ENCODE results near the gene SCAMP4.

The SCAMP4 gene, protein sequence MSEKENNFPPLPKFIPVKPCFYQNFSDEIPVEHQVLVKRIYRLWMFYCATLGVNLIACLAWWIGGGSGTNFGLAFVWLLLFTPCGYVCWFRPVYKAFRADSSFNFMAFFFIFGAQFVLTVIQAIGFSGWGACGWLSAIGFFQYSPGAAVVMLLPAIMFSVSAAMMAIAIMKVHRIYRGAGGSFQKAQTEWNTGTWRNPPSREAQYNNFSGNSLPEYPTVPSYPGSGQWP

DNA sequence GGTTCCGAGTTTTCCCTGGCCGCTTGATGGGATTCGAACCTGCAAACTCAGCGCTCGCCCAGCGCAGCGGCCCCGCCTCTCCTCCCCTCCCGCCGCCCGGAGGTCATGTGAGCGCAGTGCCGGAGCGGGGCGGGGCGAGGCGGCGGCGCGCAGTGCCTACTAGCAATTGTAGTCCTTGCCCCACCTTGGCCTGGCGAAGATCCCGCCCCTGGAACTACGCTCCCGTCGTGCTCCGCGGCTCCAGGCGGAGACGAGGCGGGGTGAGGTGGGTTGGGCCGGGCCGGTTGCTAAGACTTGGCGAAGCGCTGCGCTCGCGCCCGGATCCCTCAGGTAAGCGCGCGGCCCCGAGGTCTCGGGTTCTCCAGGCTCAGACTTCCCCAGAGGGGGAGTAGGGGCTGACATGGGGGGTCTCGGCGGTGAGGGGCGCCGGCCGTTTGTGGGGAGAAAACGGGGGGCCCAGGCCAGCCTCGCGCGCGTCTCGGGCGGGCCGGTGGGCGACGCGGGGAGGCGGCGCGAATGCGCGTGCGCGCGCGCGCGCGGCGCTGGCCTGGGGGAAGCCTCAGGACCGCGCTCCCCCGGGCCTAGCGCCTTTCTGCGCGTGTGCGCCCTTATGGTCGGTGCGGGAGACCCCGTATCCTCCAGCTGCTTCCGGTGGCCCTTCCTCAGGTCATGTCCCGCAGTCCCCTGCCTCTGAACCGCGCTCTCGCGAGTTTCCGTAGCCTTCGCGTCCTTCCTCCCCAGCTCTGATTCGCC is at the start of gene SCAMP4, which contains the start of gene ADAT3:
Gene SCAMP4, plus strand, starts transcription at position 290 of the 753 bp plus-strand sequence. CDS start 9,621 bp downstream, outside the sequence.
Gene ADAT3, plus strand, starts transcription at position 290 of the 753 bp plus-strand sequence. CDS start 6,649 bp downstream, outside the sequence.
- DNase-seq = peak; percentile 96 to 97

DNA sequence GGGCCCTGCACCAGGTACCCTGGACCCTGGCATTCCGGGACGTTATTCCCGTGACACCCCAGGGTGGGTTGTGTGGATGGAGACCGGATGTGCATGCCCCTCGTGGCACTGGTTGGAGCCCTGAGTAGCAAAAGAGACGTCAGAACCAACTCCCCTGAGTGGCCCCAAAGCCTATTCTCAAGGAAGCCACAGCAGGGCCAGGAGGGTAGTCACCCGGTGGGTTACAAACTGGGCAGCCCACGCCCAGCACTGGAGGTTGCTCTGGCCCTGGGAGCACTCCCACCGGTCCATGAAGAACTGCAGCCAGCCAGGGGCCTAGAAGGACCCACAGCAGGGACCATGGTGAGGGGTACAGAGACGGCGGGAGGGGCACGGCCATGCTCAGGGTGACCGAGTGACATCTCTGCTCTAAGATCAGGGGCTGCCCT is 49.4 kb upstream of the SCAMP4 start:
- DNase-seq = no peak

DNA sequence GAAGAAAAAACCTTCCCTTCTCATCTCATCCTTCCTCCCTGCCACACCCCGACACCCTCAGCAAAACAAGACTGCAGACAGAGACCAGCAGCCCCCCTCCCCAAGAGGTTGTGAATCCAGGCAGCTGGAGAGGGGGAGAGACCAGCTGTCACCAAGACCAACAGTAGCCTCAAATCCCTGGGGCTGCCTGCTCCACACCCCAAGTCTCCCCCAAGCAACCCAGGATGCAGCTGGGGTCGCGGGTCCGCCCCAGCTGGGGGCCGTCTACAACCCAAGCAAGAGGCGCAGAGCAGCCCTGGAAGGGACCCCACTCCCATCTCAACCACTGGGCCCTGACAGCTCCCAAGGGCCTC is 48.9 kb upstream of the SCAMP4 start:
- no peak for DNase-seq

GRCh38 chr19:1856698-1857603 is 48.2 kb upstream of the SCAMP4 start:
- peak; percentile 82 to 86 for DNase-seq

DNA sequence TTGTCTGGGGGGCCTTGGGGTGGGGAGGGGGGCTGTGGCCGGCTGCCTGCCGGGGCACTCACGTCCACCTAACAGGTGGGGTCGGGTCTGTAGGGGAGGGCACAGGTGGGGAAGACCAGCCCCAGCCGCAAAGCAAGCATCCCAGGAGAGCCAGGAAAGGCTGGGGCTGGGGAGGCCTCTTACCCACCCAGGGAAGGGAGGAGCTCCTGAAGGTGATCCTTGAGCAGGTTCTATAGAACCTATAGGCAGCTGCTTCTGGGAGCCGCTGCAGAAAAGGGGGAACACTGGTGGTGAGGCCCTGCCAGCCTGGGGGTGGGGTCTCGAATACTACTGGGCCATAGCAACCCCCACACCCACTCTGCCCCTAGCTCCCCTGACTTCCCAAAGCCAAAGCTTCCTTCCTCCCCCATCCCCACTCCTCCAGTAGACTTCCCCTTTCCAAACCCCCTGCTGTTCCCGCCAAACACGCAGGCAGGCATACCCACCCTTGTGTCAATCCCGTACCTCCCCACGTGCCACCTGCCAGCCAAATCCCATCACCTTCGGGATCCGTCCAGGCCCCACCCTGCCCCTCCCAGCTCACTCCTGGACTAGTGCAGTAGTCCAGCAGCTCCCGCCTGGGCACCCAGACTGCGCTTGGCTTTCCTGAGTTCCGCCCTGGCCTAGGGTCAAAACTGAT is 47.4 kb upstream of the SCAMP4 start:
- DNase-seq = peak; percentile 69 to 81

GRCh38 chr19:1858412-1859081 is 46.7 kb upstream of the SCAMP4 start:
- no peak for DNase-seq

GRCh38 chr19:1859331-1859781 is 45.8 kb upstream of the SCAMP4 start:
- DNase-seq = no peak

DNA sequence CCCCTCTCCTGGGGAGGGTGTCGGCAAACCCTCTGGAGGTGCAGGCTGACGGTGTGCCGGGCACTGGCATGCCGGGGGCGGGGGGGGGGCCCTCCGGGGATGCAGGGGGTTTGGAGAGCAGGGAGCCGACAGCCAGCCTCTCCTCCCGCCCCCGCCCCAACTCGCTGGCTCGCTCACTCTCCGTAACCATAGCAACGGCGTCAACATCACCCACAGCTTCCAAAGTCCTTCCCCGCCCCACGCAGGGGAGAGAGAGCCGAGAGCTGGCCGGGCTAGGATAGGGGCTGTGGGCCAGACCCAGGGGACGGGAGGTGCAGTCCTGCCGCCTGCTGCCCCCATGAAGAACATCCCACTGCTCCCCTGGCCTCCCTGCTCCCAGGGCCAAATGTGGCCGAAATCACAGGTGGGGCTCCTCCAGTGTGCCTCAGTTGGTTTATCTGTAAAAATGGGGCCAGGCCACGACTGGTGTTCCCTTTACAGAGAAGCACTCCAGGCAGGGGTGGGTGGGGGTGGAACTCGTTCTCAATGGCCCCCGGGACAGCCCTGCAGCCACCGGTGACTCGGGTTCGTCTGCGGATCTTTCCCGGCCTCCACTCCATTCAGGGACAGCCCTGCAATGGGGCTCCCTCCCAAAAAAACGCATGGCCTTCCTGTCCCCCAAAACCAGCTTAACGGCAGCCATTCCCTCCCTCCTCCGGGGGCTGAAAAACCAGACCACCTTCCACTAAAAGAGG is 45.0 kb upstream of the SCAMP4 start:
- no peak for DNase-seq

- no peak for DNase-seq
Measured at GRCh38 chr19:1860821-1861598, 44.2 kb upstream of the SCAMP4 start.

DNA sequence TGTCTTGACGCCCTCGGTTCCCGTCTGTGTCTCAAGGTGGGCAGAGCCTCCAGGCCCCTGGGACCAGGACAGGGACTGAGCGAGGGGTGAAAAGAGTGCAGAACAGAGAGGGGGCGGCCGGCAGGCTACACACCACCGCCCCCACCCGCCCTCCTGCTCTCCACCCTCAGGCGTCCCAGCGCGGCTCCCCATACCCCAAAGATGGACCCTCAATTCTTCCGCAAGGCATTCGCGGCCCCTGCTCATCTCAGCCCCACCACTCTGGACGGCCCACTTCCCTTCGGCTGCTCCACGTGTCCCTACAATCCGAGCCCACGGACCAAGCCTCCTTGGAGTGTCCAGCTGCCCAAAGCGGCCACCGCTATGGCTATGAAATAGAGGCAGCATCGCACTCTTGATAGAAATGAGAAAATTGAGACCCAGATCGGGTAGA is 43.6 kb upstream of the SCAMP4 start:
- DNase-seq = no peak

DNA sequence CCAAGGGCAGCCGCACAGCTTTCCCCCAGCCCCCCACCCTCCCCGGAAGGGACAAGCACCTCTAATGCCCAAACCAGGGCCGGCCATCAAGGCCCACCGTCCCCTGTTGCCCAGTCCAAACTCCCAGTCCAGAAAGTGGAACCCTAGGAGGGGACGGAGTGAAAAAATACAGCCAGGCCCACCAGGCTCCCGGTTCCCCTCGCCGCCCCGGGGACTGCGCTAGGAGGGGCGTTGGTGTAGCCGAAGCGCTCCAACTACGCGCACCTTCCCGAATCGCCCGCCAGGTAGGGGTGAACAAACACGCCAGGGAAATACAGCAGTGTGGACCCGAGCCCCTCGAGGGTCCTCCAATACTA is 43.2 kb upstream of the SCAMP4 start:
- DNase-seq = peak in 1 of 2 experiments; percentile 41

DNA sequence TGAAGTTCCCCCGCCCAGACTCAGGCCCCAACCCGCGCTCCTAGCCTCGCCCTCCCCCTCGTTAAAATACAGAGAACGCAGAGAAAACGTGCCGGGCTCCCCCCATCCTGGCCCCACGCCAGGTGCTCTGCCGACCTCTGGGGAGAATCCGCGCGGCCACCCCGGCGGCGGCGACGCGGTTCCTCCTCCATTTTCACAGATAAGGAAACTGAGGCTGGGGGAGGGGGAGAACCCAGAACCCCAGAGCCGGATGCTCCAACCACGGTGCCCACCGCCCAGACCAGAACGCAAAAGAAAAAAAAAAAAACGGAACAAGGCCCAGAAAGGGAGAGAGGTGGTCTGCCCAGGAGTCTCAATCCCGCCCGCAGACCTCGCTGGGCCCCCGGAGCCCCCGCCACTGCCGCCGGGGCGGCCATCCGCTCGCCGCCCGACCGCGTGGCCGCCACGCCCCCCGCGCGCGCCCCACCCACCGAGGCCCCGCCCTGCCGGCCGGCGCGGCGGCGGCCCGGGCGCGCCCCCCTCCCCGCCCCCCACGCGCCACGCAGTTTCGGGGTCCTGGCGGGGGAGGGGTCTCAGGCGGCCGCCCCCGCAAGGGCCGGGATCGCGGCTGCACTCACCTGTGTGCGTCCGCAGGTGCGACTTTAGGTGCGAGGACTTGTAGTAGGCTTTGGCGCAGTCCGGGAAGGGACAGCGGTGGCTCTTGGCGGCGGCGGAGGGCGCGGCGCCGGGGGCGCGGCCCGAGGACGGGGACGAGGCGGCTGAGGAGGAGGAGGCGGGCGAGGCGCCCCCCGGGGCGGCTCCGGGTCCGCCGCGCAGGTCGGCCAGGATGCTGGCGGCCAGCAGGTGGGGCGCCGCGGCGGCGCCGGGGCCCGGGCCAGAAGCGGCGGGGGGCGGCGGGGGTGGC is 42.5 kb upstream of the SCAMP4 start:
- peak in 1 of 2 experiments; percentile 28 for DNase-seq

- no peak for DNase-seq
Measured at GRCh38 chr19:1863328-1863637, 41.9 kb upstream of the SCAMP4 start, which contains the start of gene KLF16. TSS of gene KLF16 (minus strand) at chr19:1863579. CDS start at chr19:1863497, 82 bp downstream.

DNA sequence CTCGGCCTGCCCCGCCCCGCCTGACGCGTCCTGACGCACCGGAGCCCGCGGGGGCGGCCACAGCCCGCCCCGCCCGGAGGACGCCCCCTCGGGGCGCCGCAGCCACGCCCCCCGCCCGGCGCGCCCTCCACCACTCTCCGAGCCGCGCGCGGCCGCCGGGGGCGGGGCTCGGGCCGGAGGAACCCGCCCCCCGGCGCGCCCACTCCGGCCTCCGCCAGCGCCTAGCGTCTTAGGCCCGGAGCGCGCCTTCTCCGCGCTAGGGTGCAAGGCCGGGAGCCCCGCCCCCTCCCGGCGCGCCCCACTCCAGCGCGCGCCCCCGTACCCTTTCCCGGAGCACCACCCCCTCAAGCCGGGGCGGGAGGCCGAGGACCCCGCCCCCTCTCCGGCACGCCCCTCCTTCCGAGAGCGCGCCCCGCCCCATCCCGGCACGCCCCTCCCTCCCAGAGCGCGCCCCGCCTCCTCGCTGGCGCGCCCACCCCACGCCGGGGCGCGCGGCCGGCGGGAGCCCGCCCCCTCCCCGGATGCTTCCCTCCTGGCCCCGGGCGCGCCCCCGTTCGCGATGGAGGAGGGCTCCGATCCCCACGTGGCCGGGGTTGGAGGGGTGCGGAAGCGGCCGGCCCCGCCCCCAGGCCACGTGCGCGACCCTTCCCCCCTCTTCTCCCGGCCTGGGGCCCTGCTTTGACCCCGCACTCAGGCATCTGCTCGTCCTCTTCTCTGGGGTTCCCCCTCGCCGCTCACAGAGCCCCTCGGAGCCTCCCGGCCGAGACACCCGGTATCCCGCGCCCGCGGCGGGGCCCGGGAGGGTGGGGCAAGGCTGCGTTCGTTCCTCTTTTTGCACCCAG is 41.3 kb upstream of the SCAMP4 start:
- DNase-seq = peak; percentile 91 to 95

DNA sequence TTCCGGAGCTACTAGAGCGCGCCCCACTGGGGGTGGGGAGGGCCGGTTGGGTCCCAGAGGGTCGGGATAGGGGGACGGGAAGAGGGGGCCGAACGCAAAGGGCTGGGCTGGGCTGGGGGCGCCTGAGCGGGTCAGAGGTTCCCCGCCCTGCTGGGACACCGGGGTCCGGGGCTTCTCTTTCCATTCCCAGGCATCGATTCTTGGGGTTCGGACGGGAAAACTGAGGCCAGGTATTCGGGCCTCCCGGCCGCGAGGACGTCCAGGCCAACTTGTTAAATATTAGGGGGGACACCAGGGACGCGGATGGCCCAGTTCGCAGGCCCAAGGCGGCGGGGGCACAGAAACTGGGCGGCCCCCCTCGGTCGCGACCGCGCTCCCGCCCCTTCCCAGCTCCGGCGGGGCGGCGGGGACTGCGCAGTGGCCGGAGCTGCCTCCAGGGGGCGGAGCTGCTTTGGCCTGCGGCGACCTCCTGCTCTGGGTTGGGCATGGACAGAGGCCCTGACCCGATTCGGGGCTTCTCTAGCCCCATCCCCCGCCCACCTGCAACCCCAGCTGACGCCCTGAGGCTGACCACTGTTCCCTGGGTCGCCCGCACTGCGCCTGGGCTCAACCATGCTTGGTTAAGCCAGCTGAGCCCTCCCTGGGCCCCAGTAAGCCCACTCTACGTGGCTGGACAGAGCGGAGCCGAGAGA is 40.6 kb upstream of the SCAMP4 start:
- DNase-seq = peak; percentile 43

DNA sequence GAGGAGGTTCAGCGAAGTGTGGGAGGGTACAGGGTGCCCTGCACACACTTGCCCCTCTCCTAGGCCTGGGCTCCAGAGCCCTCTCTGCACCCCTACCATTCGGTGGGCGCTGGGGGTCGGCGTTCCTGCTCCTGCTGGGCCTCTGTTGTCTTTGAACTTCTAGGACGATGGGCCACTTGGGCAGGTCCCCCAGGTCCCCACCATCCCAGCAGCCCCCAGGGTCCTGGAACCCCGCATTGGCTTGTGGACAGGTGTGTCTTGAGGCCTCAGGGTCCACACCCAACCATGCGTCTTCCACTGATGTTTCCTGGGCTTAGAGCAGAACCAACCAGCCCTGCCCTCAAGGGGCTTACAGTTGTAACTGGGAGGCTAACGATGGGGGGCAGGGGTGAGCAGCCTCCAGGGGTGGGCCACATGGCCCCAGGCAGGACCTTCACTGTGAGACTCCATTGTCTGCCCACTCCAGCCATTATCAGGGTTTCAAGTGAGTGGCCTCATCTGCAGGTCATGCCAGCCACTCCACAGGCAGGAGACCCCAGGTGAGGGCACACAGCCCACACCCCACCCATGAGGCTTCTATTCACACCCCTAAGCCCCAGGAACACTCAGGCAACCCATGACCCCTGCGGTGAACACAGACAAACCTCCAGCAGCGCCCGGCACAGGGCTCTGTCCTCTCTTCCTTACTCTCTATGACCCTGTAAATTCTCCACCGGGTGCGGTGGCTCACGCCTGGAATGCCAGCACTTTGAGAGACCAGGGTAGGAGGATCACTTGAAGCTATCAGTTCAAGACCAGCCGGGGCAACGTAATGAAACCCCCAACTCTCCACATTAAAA is 39.8 kb upstream of the SCAMP4 start:
- no peak for DNase-seq

Data from Kasumi-1 (cell line).